Measurements from ENCODE around the gene DNER.

DNA sequence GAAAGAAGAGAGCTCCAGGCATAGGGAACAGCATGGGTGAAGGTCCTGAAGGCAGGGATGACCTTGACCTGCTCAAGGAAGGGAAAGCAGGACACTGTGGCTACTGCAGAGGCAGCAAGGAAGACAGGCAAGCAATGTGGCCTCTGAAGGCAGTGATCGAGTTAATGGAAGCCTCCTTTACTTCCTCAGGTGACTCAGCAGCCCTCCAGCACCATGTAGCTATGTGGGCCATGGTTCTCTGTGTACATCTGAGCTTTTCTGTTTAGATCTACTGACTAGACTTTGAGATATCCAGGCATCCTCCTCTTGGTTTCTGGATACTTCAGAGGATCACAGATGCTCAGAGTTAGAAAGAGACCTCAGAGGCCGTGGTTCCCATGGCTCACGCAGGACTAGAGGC is 336.0 kb downstream of the DNER start:
- TF ChIP-seq, protein P1, sequence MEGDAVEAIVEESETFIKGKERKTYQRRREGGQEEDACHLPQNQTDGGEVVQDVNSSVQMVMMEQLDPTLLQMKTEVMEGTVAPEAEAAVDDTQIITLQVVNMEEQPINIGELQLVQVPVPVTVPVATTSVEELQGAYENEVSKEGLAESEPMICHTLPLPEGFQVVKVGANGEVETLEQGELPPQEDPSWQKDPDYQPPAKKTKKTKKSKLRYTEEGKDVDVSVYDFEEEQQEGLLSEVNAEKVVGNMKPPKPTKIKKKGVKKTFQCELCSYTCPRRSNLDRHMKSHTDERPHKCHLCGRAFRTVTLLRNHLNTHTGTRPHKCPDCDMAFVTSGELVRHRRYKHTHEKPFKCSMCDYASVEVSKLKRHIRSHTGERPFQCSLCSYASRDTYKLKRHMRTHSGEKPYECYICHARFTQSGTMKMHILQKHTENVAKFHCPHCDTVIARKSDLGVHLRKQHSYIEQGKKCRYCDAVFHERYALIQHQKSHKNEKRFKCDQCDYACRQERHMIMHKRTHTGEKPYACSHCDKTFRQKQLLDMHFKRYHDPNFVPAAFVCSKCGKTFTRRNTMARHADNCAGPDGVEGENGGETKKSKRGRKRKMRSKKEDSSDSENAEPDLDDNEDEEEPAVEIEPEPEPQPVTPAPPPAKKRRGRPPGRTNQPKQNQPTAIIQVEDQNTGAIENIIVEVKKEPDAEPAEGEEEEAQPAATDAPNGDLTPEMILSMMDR (IDR thresholded peaks at IDR 0.05; ENCODE audit: extremely low read depth in 1 of 2, insufficient read depth in 1 of 2, low read depth in 1 of 2, low read length in 2 of 2), result no peak
- TF ChIP-seq POLR2A (IDR thresholded peaks at IDR 0.05; ENCODE audit: low read depth, low read length) (no peak), EZH2 (IDR thresholded peaks at IDR 0.05; ENCODE audit: borderline replicate concordance, low read depth, low read length, severe bottlenecking) (no peak), MYC (IDR thresholded peaks at IDR 0.05; ENCODE audit: low read depth, low read length) (no peak), GATA2 (IDR thresholded peaks at IDR 0.05; ENCODE audit: insufficient read depth, insufficient read length, low read depth, low read length) (no peak)
- TF ChIP-seq, protein P2, sequence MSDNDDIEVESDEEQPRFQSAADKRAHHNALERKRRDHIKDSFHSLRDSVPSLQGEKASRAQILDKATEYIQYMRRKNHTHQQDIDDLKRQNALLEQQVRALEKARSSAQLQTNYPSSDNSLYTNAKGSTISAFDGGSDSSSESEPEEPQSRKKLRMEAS (IDR thresholded peaks at IDR 0.05; ENCODE audit: insufficient read depth, insufficient read length), result no peak
